Measurements from ENCODE around the gene LSAMP. TPM values are rescaled to one million over a fixed set of nuclear protein-coding genes. Genes with fewer than 3 reads are reported as not detected.

LSAMP gene
- total RNA-seq, 1 experiment from 2014 or later: 5.7 TPM

- DNase-seq (ENCODE audit: low spot score) (no peak), ATAC-seq (no peak)
- ChIA-PET CTCF (interaction anchor here (0.6 to 1.9 kb wide), 8 partner anchors 9 to 310 kb away, joined by 3 to 7 read pairs (median 4); no protein-coding TSS in a partner anchor), POLR2A (no interaction called here)
- H3K4me3 Mint-ChIP-seq: no peak overlapping the region
- 0 out of 2 replicates have a peak, but pooled peaks cover 2% of the 10 kb centered on the region for H3K36me3 Mint-ChIP-seq
- H3K27me3 Mint-ChIP-seq (ENCODE audit: low read depth): no peaks in the 10 kb centered on the region
- peaks cover 12% of the 10 kb centered on the region for H3K9me3 Mint-ChIP-seq
- TF ChIP-seq MYBL2 (CRISPR knock-in tag; IDR thresholded peaks at IDR 0.05): no peak
- TF ChIP-seq CBFB (CRISPR knock-in tag; IDR thresholded peaks at IDR 0.05; ENCODE audit: low read depth): no peak
- TF ChIP-seq CTCF (IDR thresholded peaks at IDR 0.05): peak; percentile 14; the same call in 1 of the 2 replicates
- no peak for TF ChIP-seq NFE2L1 (CRISPR knock-in tag; IDR thresholded peaks at IDR 0.05)
- no peak for TF ChIP-seq ZNF532 (CRISPR knock-in tag; IDR thresholded peaks at IDR 0.05; ENCODE audit: borderline replicate concordance)
- H3K27ac Mint-ChIP-seq: no peak overlapping the region
- H3K4me1 Mint-ChIP-seq: no peaks in the 10 kb centered on the region
Observed at GRCh38 chr3:115937054-115937453, 508.2 kb downstream of the LSAMP start.

GRCh38 chr3:115932807-115933206, 512.5 kb downstream of the LSAMP start:
- H3K4me3 Mint-ChIP-seq: no peak overlapping the region
- ATAC-seq (no peak), DNase-seq (ENCODE audit: low spot score) (no peak)
- H3K4me1 Mint-ChIP-seq: peaks cover 10% of the 10 kb centered on the region
- ChIA-PET POLR2A (no interaction called here), CTCF (interaction anchor here (1.5 kb wide), 1 partner anchor 10 kb away, joined by 5 read pairs; no protein-coding TSS in a partner anchor)
- no peak overlapping the region for H3K27ac Mint-ChIP-seq
- H3K9me3 Mint-ChIP-seq: no peaks in the 10 kb centered on the region
- no peaks in the 10 kb centered on the region for H3K36me3 Mint-ChIP-seq
- H3K27me3 Mint-ChIP-seq (ENCODE audit: low read depth): no peaks in the 10 kb centered on the region
- TF ChIP-seq ZNF532 (CRISPR knock-in tag; IDR thresholded peaks at IDR 0.05; ENCODE audit: borderline replicate concordance) (no peak), ESRRA (CRISPR knock-in tag; IDR thresholded peaks at IDR 0.05; ENCODE audit: borderline replicate concordance) (no peak), EMX1 (CRISPR knock-in tag; IDR thresholded peaks at IDR 0.05) (no peak), FOXP4 (CRISPR knock-in tag; IDR thresholded peaks at IDR 0.05) (no peak), HMGA2 (CRISPR knock-in tag; IDR thresholded peaks at IDR 0.05) (no peak), TEAD1 (CRISPR knock-in tag; IDR thresholded peaks at IDR 0.05) (no peak), E2F5 (CRISPR knock-in tag; IDR thresholded peaks at IDR 0.05) (no peak), PRDM15 (CRISPR knock-in tag; IDR thresholded peaks at IDR 0.05) (no peak), ETV6 (CRISPR knock-in tag; IDR thresholded peaks at IDR 0.05) (no peak), ZSCAN18 (CRISPR knock-in tag; IDR thresholded peaks at IDR 0.05) (no peak), TP53 (CRISPR knock-in tag; IDR thresholded peaks at IDR 0.05) (no peak), KAT7 (CRISPR knock-in tag; IDR thresholded peaks at IDR 0.05; ENCODE audit: borderline replicate concordance) (no peak)
